Natural killer cell (primary cell): ENCODE results near the gene COPS9. TPM values are rescaled to one million over a fixed set of nuclear protein-coding genes. Genes with fewer than 3 reads are reported as not detected.

Experiments used
- ATAC-seq, 3 donors: fragments of 150-1000 bp in 2 of 3; fragments of 200-7000 bp in 1 of 3; cut with Tn5 transposase; 1 replicate in 1 of 3; 2 replicates in 2 of 3; pipeline ENCODE4 v1.10.0; 2021; ENCODE audit warnings: mild to moderate bottlenecking in 2 of 3, moderate library complexity in 2 of 3
- DNase-seq, 2 donors: peaks; one replicate each; pipeline versions ENCODE4 v3.0.0 to v3.0.0-alpha.2; 2013 to 2021; ENCODE audit warnings: mixed read lengths in 1 of 2
- H3K27ac ChIP-seq: one replicate; pipeline ENCODE4 v1.5.1; 2013; ENCODE audit warnings: mild to moderate bottlenecking, low read length
- H3K27me3 ChIP-seq: one replicate; pipeline ENCODE4 v1.6.1; 2013; ENCODE audit warnings: low read length; ENCODE audit not compliant: control insufficient read depth, insufficient read depth
- H3K36me3 ChIP-seq: one replicate; pipeline ENCODE4 v1.6.1; 2013; ENCODE audit warnings: low read length; ENCODE audit not compliant: control insufficient read depth, insufficient read depth
- H3K4me1 ChIP-seq: one replicate; pipeline ENCODE4 v1.6.1; 2013; ENCODE audit warnings: low read length; ENCODE audit not compliant: control insufficient read depth, insufficient read depth
- H3K4me3 ChIP-seq: one replicate; pipeline ENCODE4 v1.5.1; 2013; ENCODE audit warnings: low read length
- H3K9me3 ChIP-seq: one replicate; pipeline ENCODE4 v1.6.1; 2013; ENCODE audit warnings: low read length; ENCODE audit not compliant: control insufficient read depth, insufficient read depth
- H3K27ac Mint-ChIP-seq, 2 donors: one replicate each; pipeline ENCODE4 v1.8.0; 2022; ENCODE audit warnings: mild to moderate bottlenecking in 2 of 2, mixed read lengths in 2 of 2, moderate library complexity in 1 of 2
- H3K27me3 Mint-ChIP-seq, 2 donors: one replicate each; pipeline ENCODE4 v1.8.0; 2022; ENCODE audit warnings: low read depth in 2 of 2, mixed read lengths in 2 of 2
- H3K36me3 Mint-ChIP-seq: one replicate; pipeline ENCODE4 v1.8.0; 2022; ENCODE audit warnings: mixed read lengths
- H3K4me1 Mint-ChIP-seq, 2 donors: one replicate each; pipeline ENCODE4 v1.8.0; 2022; ENCODE audit warnings: mixed read lengths in 2 of 2
- H3K4me3 Mint-ChIP-seq: one replicate; pipeline ENCODE4 v1.8.0; 2022; ENCODE audit warnings: mild to moderate bottlenecking, moderate library complexity, mixed read lengths
- H3K9me3 Mint-ChIP-seq, 2 donors: one replicate each; pipeline ENCODE4 v1.8.0; 2022; ENCODE audit warnings: mixed read lengths in 2 of 2
- WGBS: methylation state at CpG from one replicate; pipeline ENCODE4 v1.1.7; 2013; ENCODE audit warnings: missing lambda C conversion rate; ENCODE audit not compliant: insufficient coverage; 5-methylcytosine and 5-hydroxymethylcytosine counted together
- intact Hi-C: fragments of 100-400 bp; cut with micrococcal nuclease; formaldehyde crosslinking; loops from one replicate; pipeline ENCODE4 v1.14.2; 2022
- total RNA-seq, 4 donors: library from RNA; stranded (reverse); fragments of 120-200 nt in 1 of 4; gene quantifications; one replicate each; pipeline versions ENCODE4 v1.2.3 to v1.2.4, GENCODE V29; 2013 to 2022
- TF ChIP-seq, protein P1 (sequence below): fragments of 200-600 bp; IDR thresholded peaks from one replicate; pipeline ENCODE4 v1.8.0; 2022; ENCODE audit warnings: antibody characterized with exemption

COPS9 gene
- total RNA-seq, 3 donors from 2014 or later (not counting 1 experiment from before 2014, with no cell fraction given), result 51.5 to 76.5 (median 53.5) TPM

DNA sequence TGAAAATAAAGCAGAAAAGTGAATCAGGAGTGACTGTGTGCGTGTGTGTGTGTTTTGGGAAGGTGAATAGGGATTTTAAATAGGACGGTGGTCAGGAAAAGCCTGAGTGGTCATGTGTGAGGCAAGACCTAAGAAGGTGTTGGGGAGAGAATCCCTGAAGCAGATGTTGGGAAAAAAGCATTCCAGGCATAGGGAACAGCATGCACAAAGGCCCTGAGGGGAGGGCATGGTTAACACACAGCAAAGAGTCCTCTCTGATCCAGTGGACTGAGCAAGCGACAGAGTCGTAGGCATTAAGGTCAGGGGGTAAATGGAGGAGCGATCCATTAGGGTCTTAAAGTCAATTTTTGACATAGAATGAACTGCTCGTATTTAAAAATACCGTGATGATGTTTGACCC is 38.4 kb upstream of the COPS9 start:
- Histone ChIP-seq H3K9me3 (no peaks in the 10 kb centered on the region), H3K36me3 (no peaks in the 10 kb centered on the region), H3K27me3 (no peaks in the 10 kb centered on the region), H3K27ac (no peak overlapping the region), H3K4me3 (no peak overlapping the region), H3K4me1 (no peaks in the 10 kb centered on the region)
- no peak for ATAC-seq
- WGBS, result 92% methylated on average over 7 of the region's 7 CpGs
- TF ChIP-seq, protein P1, sequence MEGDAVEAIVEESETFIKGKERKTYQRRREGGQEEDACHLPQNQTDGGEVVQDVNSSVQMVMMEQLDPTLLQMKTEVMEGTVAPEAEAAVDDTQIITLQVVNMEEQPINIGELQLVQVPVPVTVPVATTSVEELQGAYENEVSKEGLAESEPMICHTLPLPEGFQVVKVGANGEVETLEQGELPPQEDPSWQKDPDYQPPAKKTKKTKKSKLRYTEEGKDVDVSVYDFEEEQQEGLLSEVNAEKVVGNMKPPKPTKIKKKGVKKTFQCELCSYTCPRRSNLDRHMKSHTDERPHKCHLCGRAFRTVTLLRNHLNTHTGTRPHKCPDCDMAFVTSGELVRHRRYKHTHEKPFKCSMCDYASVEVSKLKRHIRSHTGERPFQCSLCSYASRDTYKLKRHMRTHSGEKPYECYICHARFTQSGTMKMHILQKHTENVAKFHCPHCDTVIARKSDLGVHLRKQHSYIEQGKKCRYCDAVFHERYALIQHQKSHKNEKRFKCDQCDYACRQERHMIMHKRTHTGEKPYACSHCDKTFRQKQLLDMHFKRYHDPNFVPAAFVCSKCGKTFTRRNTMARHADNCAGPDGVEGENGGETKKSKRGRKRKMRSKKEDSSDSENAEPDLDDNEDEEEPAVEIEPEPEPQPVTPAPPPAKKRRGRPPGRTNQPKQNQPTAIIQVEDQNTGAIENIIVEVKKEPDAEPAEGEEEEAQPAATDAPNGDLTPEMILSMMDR, result no peak
- no peaks in the 10 kb centered on the region for H3K9me3 Mint-ChIP-seq
- no peaks in the 10 kb centered on the region for H3K36me3 Mint-ChIP-seq
- no peak overlapping the region for H3K27ac Mint-ChIP-seq
- intact Hi-C loops, result no loop called here
- no peak overlapping the region for H3K4me3 Mint-ChIP-seq
- H3K4me1 Mint-ChIP-seq, result no peaks in the 10 kb centered on the region
- DNase-seq, result no peak
- H3K27me3 Mint-ChIP-seq, result peaks cover 10 to 39% of the 10 kb centered on the region in 2 donors

DNA sequence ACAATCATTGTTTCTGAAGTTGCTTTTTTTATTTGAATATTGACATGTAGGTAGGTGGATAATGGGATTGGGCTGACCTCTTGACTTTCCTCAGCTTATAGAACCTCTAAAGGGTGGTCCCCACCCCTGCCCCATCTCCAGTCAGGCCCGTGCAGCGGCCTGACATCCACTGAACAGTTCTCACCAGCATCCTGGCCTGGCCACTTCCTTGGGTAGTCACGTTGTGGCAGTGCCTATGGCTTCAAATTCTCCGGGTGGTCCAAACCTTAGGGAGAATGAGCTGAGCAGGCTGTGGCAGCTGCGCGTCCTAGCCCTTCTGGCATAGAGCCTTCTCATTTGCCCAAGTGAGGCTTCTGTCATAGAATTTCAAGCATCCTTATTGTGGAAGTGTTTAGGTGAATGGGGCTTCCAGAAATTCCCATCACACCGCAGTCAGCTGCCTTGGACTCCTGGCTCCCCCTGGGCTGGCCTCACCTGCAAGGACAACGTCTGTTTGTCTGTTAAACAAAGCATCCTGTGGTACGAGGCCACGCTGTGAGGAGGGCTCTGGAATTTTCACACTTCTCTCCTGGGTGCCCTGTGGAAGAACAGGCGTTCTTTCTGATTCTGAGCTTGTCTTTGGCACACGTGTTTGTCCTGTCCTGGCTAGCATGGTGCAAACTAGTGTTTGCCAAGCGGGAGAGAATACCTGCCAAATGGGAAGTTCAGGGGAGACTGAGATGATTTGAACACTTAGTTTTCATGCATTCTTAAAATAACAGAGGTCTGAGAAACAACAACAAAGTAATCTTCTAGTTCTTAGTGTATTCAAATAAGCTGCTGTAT is 36.2 kb upstream of the COPS9 start:
- peaks cover 6 to 23% of the 10 kb centered on the region in 2 donors for H3K27me3 Mint-ChIP-seq
- TF ChIP-seq, protein P1, result no peak
- no peaks in the 10 kb centered on the region for H3K36me3 ChIP-seq
- no peaks in the 10 kb centered on the region for H3K9me3 ChIP-seq
- no peak overlapping the region for H3K4me3 ChIP-seq
- H3K27ac ChIP-seq, result no peak overlapping the region
- no peaks in the 10 kb centered on the region for H3K9me3 Mint-ChIP-seq
- H3K36me3 Mint-ChIP-seq, result no peaks in the 10 kb centered on the region
- no peak overlapping the region for H3K27ac Mint-ChIP-seq
- H3K4me1 Mint-ChIP-seq, result no peaks in the 10 kb centered on the region
- ATAC-seq, result no peak
- no peak overlapping the region for H3K4me3 Mint-ChIP-seq
- H3K27me3 ChIP-seq, result no peaks in the 10 kb centered on the region
- 81% methylated on average over 13 of the region's 13 CpGs for WGBS
- no peak for DNase-seq
- intact Hi-C loops, result no loop called here
- H3K4me1 ChIP-seq, result no peaks in the 10 kb centered on the region

DNA sequence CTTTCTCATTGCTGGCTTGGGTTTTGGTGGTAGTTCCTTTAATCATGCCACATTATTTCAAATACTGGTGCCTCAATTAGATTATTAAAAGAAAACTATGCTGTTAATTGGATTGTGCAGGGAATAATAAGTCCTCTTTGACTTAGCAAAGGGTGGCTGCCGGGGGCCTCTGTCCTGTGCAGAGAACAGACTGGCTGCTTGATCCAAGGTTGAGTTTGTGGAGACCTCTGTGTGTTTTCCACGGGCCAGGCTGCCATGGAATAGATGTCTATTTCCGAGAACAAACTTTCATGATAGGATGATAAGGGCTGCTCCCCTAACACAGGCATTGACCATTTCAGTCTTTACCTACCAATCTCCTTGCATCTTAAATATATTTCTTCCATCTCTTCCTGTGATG is 34.8 kb upstream of the COPS9 start:
- Histone ChIP-seq H3K4me3 (no peak overlapping the region), H3K9me3 (no peaks in the 10 kb centered on the region), H3K36me3 (no peaks in the 10 kb centered on the region), H3K27me3 (no peaks in the 10 kb centered on the region), H3K27ac (no peak overlapping the region), H3K4me1 (no peaks in the 10 kb centered on the region)
- Mint-ChIP-seq H3K27ac (no peak overlapping the region), H3K9me3 (no peaks in the 10 kb centered on the region), H3K4me3 (no peak overlapping the region), H3K27me3 (peaks cover 6 to 18% of the 10 kb centered on the region in 2 donors), H3K36me3 (no peaks in the 10 kb centered on the region), H3K4me1 (no peaks in the 10 kb centered on the region)
- WGBS, result 95% methylated on average over 3 of the region's 3 CpGs
- TF ChIP-seq, protein P1, result no peak
- DNase-seq (no peak), ATAC-seq (no peak)
- intact Hi-C loops, result no loop called here

DNA sequence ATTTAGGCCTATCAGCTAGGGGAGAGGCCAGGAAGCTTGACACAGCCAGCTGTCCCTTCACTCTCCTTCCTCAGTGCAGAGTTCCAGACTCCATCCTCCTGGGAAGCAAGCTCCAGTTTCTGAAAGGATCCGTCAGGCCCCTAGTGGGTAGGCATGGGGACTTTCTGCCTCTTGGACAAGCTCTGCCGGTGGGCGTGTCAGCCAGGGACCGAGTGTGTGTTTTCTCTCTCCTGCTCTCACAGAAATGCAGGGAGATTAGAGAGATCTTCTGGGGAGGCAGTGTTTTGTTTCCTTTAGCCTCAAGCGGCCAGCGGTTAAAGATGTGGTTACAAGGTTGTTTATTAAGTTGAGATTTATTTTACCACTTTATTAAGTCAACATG is 34.2 kb upstream of the COPS9 start:
- no peak for ATAC-seq
- no peaks in the 10 kb centered on the region for H3K36me3 ChIP-seq
- no peaks in the 10 kb centered on the region for H3K27me3 ChIP-seq
- intact Hi-C loops, result no loop called here
- WGBS, result 70% methylated on average over 4 of the region's 6 CpGs
- no peaks in the 10 kb centered on the region for H3K4me1 Mint-ChIP-seq
- H3K4me3 ChIP-seq, result no peak overlapping the region
- H3K4me1 ChIP-seq, result no peaks in the 10 kb centered on the region
- H3K27ac Mint-ChIP-seq, result no peak overlapping the region
- H3K36me3 Mint-ChIP-seq, result no peaks in the 10 kb centered on the region
- H3K9me3 ChIP-seq, result no peaks in the 10 kb centered on the region
- no peaks in the 10 kb centered on the region for H3K9me3 Mint-ChIP-seq
- H3K4me3 Mint-ChIP-seq, result no peak overlapping the region
- no peak overlapping the region for H3K27ac ChIP-seq
- peaks cover 9 to 13% of the 10 kb centered on the region in 2 donors for H3K27me3 Mint-ChIP-seq
- no peak for DNase-seq
- TF ChIP-seq, protein P1, result no peak
